H9 (cell line): ENCODE data around the gene DPH1. TPM values are rescaled to one million over a fixed set of nuclear protein-coding genes. Genes with fewer than 3 reads are reported as not detected.

Experiments
- DNase-seq: peaks from one replicate; pipeline ENCODE4 v3.0.0-alpha.2; 2017
- H2AFZ ChIP-seq: one replicate; pipeline ENCODE4 v1.6.1; 2013; ENCODE audit warnings: mild to moderate bottlenecking, low read length, control low read depth, moderate library complexity
- H2AK5ac ChIP-seq: 2 replicates; pipeline ENCODE4 v1.6.1; 2013; ENCODE audit warnings: low read length, control low read depth, mixed read lengths; ENCODE audit not compliant: insufficient read length
- H2BK120ac ChIP-seq: one replicate; pipeline ENCODE4 v1.6.1; 2013; ENCODE audit warnings: low read depth, mild to moderate bottlenecking, low read length, control low read depth, inconsistent platforms; ENCODE audit not compliant: poor library complexity, severe bottlenecking
- H2BK12ac ChIP-seq: 2 replicates; pipeline ENCODE4 v1.6.1; 2013; ENCODE audit warnings: low read length, control low read depth, mixed read lengths, low read depth; ENCODE audit not compliant: insufficient read length
- H2BK15ac ChIP-seq: 2 replicates; pipeline ENCODE4 v1.6.1; 2013; ENCODE audit warnings: low read depth, low read length, control low read depth
- H2BK20ac ChIP-seq: one replicate; pipeline ENCODE4 v1.6.1; 2013; ENCODE audit warnings: low read depth, mild to moderate bottlenecking, low read length, control low read depth, inconsistent platforms; ENCODE audit not compliant: poor library complexity, severe bottlenecking
- H2BK5ac ChIP-seq: 2 replicates; pipeline ENCODE4 v1.6.1; 2013; ENCODE audit warnings: low read length, control low read depth, mixed read lengths; ENCODE audit not compliant: insufficient read length
- H3K14ac ChIP-seq: 2 replicates; pipeline ENCODE4 v1.6.1; 2013; ENCODE audit warnings: low read length, control low read depth; ENCODE audit not compliant: insufficient read depth
- H3K18ac ChIP-seq: 2 replicates; pipeline ENCODE4 v1.6.1; 2013; ENCODE audit warnings: low read depth, mild to moderate bottlenecking, mixed read lengths, low read length, control low read depth; ENCODE audit not compliant: insufficient read length
- H3K23ac ChIP-seq: 2 replicates; pipeline ENCODE4 v1.6.1; 2013; ENCODE audit warnings: low read length, control low read depth, mixed read lengths, low read depth; ENCODE audit not compliant: insufficient read length
- H3K23me2 ChIP-seq: 2 replicates; pipeline ENCODE4 v1.6.1; 2013; ENCODE audit warnings: low read depth, mild to moderate bottlenecking, mixed read lengths, low read length, control low read depth; ENCODE audit not compliant: insufficient read length, poor library complexity, severe bottlenecking
- H3K27ac ChIP-seq: 2 replicates; pipeline ENCODE4 v1.5.1; 2013; ENCODE audit warnings: low read length, control low read depth, mixed read lengths, low read depth; ENCODE audit not compliant: insufficient read length
- H3K27me3 ChIP-seq: 2 replicates; pipeline ENCODE4 v1.6.1; 2013; ENCODE audit warnings: low read length, control low read depth, inconsistent platforms; ENCODE audit not compliant: insufficient read depth
- H3K4ac ChIP-seq: 2 replicates; pipeline ENCODE4 v1.6.1; 2013; ENCODE audit warnings: low read depth, mild to moderate bottlenecking, control low read depth, inconsistent platforms, low read length, moderate library complexity
- H3K4me1 ChIP-seq: 2 replicates; pipeline ENCODE4 v1.6.1; 2013; ENCODE audit warnings: low read length, control low read depth, inconsistent platforms; ENCODE audit not compliant: insufficient read depth
- H3K4me2 ChIP-seq: 2 replicates; pipeline ENCODE4 v1.6.1; 2013; ENCODE audit warnings: low read length, control low read depth, mixed read lengths; ENCODE audit not compliant: insufficient read length, insufficient read depth
- H3K56ac ChIP-seq: 2 replicates; pipeline ENCODE4 v1.6.1; 2013; ENCODE audit warnings: low read depth, mild to moderate bottlenecking, mixed read lengths, low read length, control low read depth; ENCODE audit not compliant: insufficient read length
- H3K79me1 ChIP-seq: 2 replicates; pipeline ENCODE4 v1.6.1; 2013; ENCODE audit warnings: low read depth, mild to moderate bottlenecking, moderate library complexity, low read length, control low read depth, inconsistent platforms; ENCODE audit not compliant: insufficient read depth, poor library complexity, severe bottlenecking
- H3K79me2 ChIP-seq: 2 replicates; pipeline ENCODE4 v1.6.1; 2013; ENCODE audit warnings: low read length, control low read depth, inconsistent platforms; ENCODE audit not compliant: insufficient read depth
- H3K9ac ChIP-seq: 2 replicates; pipeline ENCODE4 v1.6.1; 2013; ENCODE audit warnings: low read length, control low read depth, mixed read lengths; ENCODE audit not compliant: insufficient read length; ENCODE audit errors: extremely low read depth
- H3K9me3 ChIP-seq: one replicate; pipeline ENCODE4 v1.6.1; 2013; ENCODE audit warnings: low read depth, low read length, inconsistent platforms; ENCODE audit not compliant: control insufficient read depth
- H3T11ph ChIP-seq: one replicate; pipeline ENCODE4 v1.6.1; 2013; ENCODE audit warnings: mild to moderate bottlenecking, low read length, control low read depth, inconsistent platforms
- H4K20me1 ChIP-seq: one replicate; pipeline ENCODE4 v1.6.1; 2013; ENCODE audit not compliant: control insufficient read depth, insufficient read length, insufficient read depth
- H4K5ac ChIP-seq: 2 replicates; pipeline ENCODE4 v1.6.1; 2013; ENCODE audit warnings: low read depth, mild to moderate bottlenecking, mixed read lengths, low read length, control low read depth; ENCODE audit not compliant: insufficient read length
- H4K8ac ChIP-seq: replicated peaks from 2 replicates; pipeline ENCODE4 v1.6.1; 2013; ENCODE audit warnings: low read length, control low read depth, mixed read lengths, low read depth; ENCODE audit not compliant: insufficient read length
- H4K91ac ChIP-seq: 2 replicates; pipeline ENCODE4 v1.6.1; 2013; ENCODE audit warnings: low read depth, mild to moderate bottlenecking, moderate library complexity, mixed read lengths, low read length, control low read depth; ENCODE audit not compliant: insufficient read length
- H3K27ac Mint-ChIP-seq, 3 experiments: 2 replicates in 2 of 3; 3 replicates in 1 of 3; pipeline ENCODE4 v1.8.0; 2020 to 2021; ENCODE audit warnings: mixed read lengths in 3 of 3, mild to moderate bottlenecking in 1 of 3, moderate library complexity in 1 of 3
- H3K27me3 Mint-ChIP-seq: 2 replicates; pipeline ENCODE4 v1.8.0; 2021; ENCODE audit warnings: low read depth, mild to moderate bottlenecking, moderate library complexity, mixed read lengths
- H3K36me3 Mint-ChIP-seq, 3 experiments: 2 replicates in 2 of 3; 3 replicates in 1 of 3; pipeline ENCODE4 v1.8.0; 2020 to 2021; ENCODE audit warnings: low read depth in 3 of 3, mixed read lengths in 3 of 3; ENCODE audit not compliant: insufficient read depth in 1 of 3
- H3K4me1 Mint-ChIP-seq, 2 experiments: 2 replicates each; pipeline ENCODE4 v1.8.0; 2020; ENCODE audit warnings: mixed read lengths in 2 of 2
- H3K4me3 Mint-ChIP-seq, 2 experiments: 2 replicates in 1 of 2; 3 replicates in 1 of 2; pipeline ENCODE4 v1.8.0; 2020 to 2021; ENCODE audit warnings: mild to moderate bottlenecking in 2 of 2, mixed read lengths in 2 of 2, moderate library complexity in 1 of 2
- H3K9me3 Mint-ChIP-seq, 2 experiments: 2 replicates in 1 of 2; 3 replicates in 1 of 2; pipeline ENCODE4 v1.8.0; 2020; ENCODE audit warnings: mild to moderate bottlenecking in 2 of 2, mixed read lengths in 2 of 2, moderate library complexity in 1 of 2
- CTCF ChIP-seq: fragments of 200-600 bp; sonication (generic); conservative IDR thresholded peaks from 3 replicates; pipeline ENCODE4 v1.8.0; 2021; ENCODE audit warnings: antibody characterized with exemption, mild to moderate bottlenecking
- WGBS: extraction: QIAGEN DNeasy Blood & Tissue Kit; methylation state at CpG from one replicate; pipeline ENCODE4 v1.1.7; 2013; ENCODE audit warnings: missing lambda C conversion rate, low lambda C conversion rate, mixed read lengths; ENCODE audit not compliant: insufficient read length; ENCODE audit errors: extremely low coverage; 5-methylcytosine and 5-hydroxymethylcytosine counted together
- total RNA-seq: library from RNA; stranded (reverse); gene quantifications from 2 replicates; pipeline ENCODE4 v1.2.1, GENCODE V29; 2021

The DPH1 gene
- total RNA-seq, 1 experiment from 2014 or later, result 27.5 TPM

- no peaks in the 10 kb centered on the region for H3K79me2 ChIP-seq
- H3K27ac ChIP-seq, result no peak overlapping the region
- peaks cover 5% of the 10 kb centered on the region; the same call in 1 of the 2 replicates for H3K4me1 ChIP-seq
- no peak overlapping the region for H3K18ac ChIP-seq
- Mint-ChIP-seq H3K4me3 (no peak overlapping the region), H3K27ac (peak overlapping the region in 1 of 3 experiments; percentile 72; a peak in 1 of 7 replicates), H3K36me3 (peaks cover 0 to 17% (median 5%) of the 10 kb centered on the region in 3 experiments; a peak in 4 of 7 replicates), H3K4me1 (peaks cover 21 to 24% of the 10 kb centered on the region in 2 experiments), H3K27me3 (no peaks in the 10 kb centered on the region; the same call in 1 of the 2 replicates), H3K9me3 (no peaks in the 10 kb centered on the region)
- H3K23ac ChIP-seq, result no peak overlapping the region
- no peak overlapping the region for H2AK5ac ChIP-seq
- no peak for TF ChIP-seq CTCF
- no peak overlapping the region for H4K8ac ChIP-seq
- no CpG with 5 or more reads among the region's 3 CpGs for WGBS
- no peaks in the 10 kb centered on the region for H3K9me3 ChIP-seq
- no peak overlapping the region for H3K14ac ChIP-seq
- DNase-seq, result no peak
- no peak overlapping the region for H4K91ac ChIP-seq
- H4K5ac ChIP-seq, result no peak overlapping the region
- H2AFZ ChIP-seq, result no peak overlapping the region
- H3K79me1 ChIP-seq, result no peaks in the 10 kb centered on the region
- no peak overlapping the region for H3T11ph ChIP-seq
- no peaks in the 10 kb centered on the region for H4K20me1 ChIP-seq
- H2BK5ac ChIP-seq, result no peak overlapping the region
- H3K9ac ChIP-seq, result no peak overlapping the region
- no peak overlapping the region for H3K56ac ChIP-seq
- H2BK12ac ChIP-seq, result no peak overlapping the region
- H2BK20ac ChIP-seq, result no peak overlapping the region
- H3K23me2 ChIP-seq, result no peaks in the 10 kb centered on the region
- H2BK120ac ChIP-seq, result no peak overlapping the region
- no peak overlapping the region for H3K4me2 ChIP-seq
- no peak overlapping the region for H2BK15ac ChIP-seq
- no peak overlapping the region for H3K4ac ChIP-seq
- H3K27me3 ChIP-seq, result no peaks in the 10 kb centered on the region
Observed at GRCh38 chr17:2086306-2086705, 56.4 kb downstream of the DPH1 start.
